NOMO-1 treated with DMSO at 0.1 percent for 48 hours (cell line): ENCODE results near the gene ZNF830.
"Not testable (repeated sequence)": the region's sequence is repeated elsewhere in the genome, so short reads cannot be mapped to it uniquely, and the experiment has no call there.

ENCODE experiments used
- DNase-seq: peaks from one replicate; lab custom pipeline; 2025; ENCODE audit not compliant: unreplicated experiment; lab: John Stamatoyannopoulos, UW

The ZNF830 gene

GRCh38 chr17:34961093-34961911 is at the start of gene ZNF830, which contains the start of gene CCT6B:
Gene ZNF830 (plus strand): TSS chr17:34961540. CDS start chr17:34961567, 27 bp downstream.
Gene CCT6B (minus strand): TSS chr17:34961460. CDS start chr17:34961393, 67 bp downstream.
- DNase-seq = peak; percentile 91

- DNase-seq = no peak
These were observed 48.3 kb upstream of the ZNF830 start for GRCh38 chr17:34913001-34913400.

GRCh38 chr17:34916120-34916519 is 45.2 kb upstream of the ZNF830 start:
- no peak for DNase-seq

- DNase-seq = no peak
These were observed 44.0 kb upstream of the ZNF830 start for GRCh38 chr17:34917381-34917780.

- DNase-seq = no peak
These were observed 40.7 kb upstream of the ZNF830 start for GRCh38 chr17:34920676-34921075.

GRCh38 chr17:34926661-34927060 is 34.7 kb upstream of the ZNF830 start:
- DNase-seq = no peak

- DNase-seq = peak; percentile 71
These were observed 31.1 kb upstream of the ZNF830 start for GRCh38 chr17:34930283-34930682.

- DNase-seq = not testable (repeated sequence)
These were observed 10.6 kb upstream of the ZNF830 start for GRCh38 chr17:34950780-34951179.

- DNase-seq = no peak
These were observed 2.9 kb upstream of the ZNF830 start for GRCh38 chr17:34958438-34958837.

- peak; percentile 21 for DNase-seq
These were observed 12.8 kb downstream of the ZNF830 start for GRCh38 chr17:34974179-34974578.

GRCh38 chr17:34974794-34975785 is 13.8 kb downstream of the ZNF830 start:
- DNase-seq = no peak

- no peak for DNase-seq
These were observed 17.8 kb downstream of the ZNF830 start for GRCh38 chr17:34979153-34979552.

GRCh38 chr17:34979650-34980352 is 18.5 kb downstream of the ZNF830 start:
- no peak for DNase-seq

- peak; percentile 84 for DNase-seq
These were observed 19.0 kb downstream of the ZNF830 start, which contains the start of gene LIG3 for GRCh38 chr17:34980353-34980680. Gene LIG3 (plus strand): TSS chr17:34980512. CDS start chr17:34983006, 2,494 bp downstream.

- peak; percentile 92 for DNase-seq
These were observed 19.6 kb downstream of the ZNF830 start for GRCh38 chr17:34980681-34981537.

- DNase-seq = peak; percentile 10
These were observed 20.4 kb downstream of the ZNF830 start for GRCh38 chr17:34981538-34982241.

- DNase-seq = no peak
These were observed 25.9 kb downstream of the ZNF830 start for GRCh38 chr17:34987232-34987631.

GRCh38 chr17:34988644-34989043 is 27.3 kb downstream of the ZNF830 start:
- no peak for DNase-seq

- no peak for DNase-seq
These were observed 28.1 kb downstream of the ZNF830 start for GRCh38 chr17:34989473-34989872.
